Psoas muscle (tissue), 8 donors: ENCODE data around the gene AKAP5. TPM values are rescaled to one million over a fixed set of nuclear protein-coding genes. Genes with fewer than 3 reads are reported as not detected.

ENCODE experiments used
- ATAC-seq, 4 donors: fragments of 200-7000 bp; cut with Tn5 transposase; one replicate each; pipeline ENCODE4 v1.9.1; 2020; ENCODE audit warnings: moderate library complexity in 3 of 4, mild to moderate bottlenecking in 2 of 4
- DNase-seq, 2 donors: peaks; one replicate each; pipeline ENCODE4 v3.0.0-alpha.2; 2020
- H3K27ac ChIP-seq: fragments of 200-600 bp; one replicate; pipeline ENCODE4 v1.8.0; 2022
- H3K27me3 ChIP-seq, 3 donors: fragments of 200-600 bp in 1 of 3; one replicate each; pipeline versions ENCODE4 v1.6.1 to v1.8.0; 2013 to 2022; ENCODE audit warnings: low read length in 2 of 3, mild to moderate bottlenecking in 2 of 3, moderate library complexity in 1 of 3; ENCODE audit not compliant: insufficient read depth in 3 of 3
- H3K36me3 ChIP-seq, 2 donors: fragments of 200-600 bp in 1 of 2; one replicate each; pipeline versions ENCODE4 v1.6.1 to v1.8.0; 2013 to 2022; ENCODE audit warnings: low read depth in 1 of 2, mild to moderate bottlenecking in 1 of 2, moderate library complexity in 1 of 2; ENCODE audit not compliant: insufficient read depth in 1 of 2
- H3K4me1 ChIP-seq: fragments of 200-600 bp; one replicate; pipeline ENCODE4 v1.8.0; 2022
- H3K4me3 ChIP-seq: fragments of 200-600 bp; one replicate; pipeline ENCODE4 v1.8.0; 2022; ENCODE audit warnings: mild to moderate bottlenecking
- H3K9me3 ChIP-seq: fragments of 200-600 bp; one replicate; pipeline ENCODE4 v1.8.0; 2022
- WGBS, 3 donors: extraction: QIAGEN DNeasy Blood & Tissue Kit; methylation state at CpG; one replicate each; pipeline versions ENCODE4 v1.1.6 to v1.1.7; 2013; 5-methylcytosine and 5-hydroxymethylcytosine counted together
- intact Hi-C, 2 donors: fragments of 100-400 bp; cut with DNase I; formaldehyde crosslinking; loops; one replicate each; pipeline versions ENCODE4 v1.11.0 to v1.14.2; 2022
- polyA plus RNA-seq, 3 donors: library from polyadenylated mRNA; stranded (reverse); fragments of 200-250 nt; gene quantifications; one replicate each; pipeline ENCODE4 v1.2.3, GENCODE V29; 2013
- total RNA-seq, 4 donors: library from RNA; stranded (reverse); fragmentation: NEBNext Ultra II Directional in 2 of 4; extraction: Animal tissue kit (Norgen Biotek cat#: 25700) in 2 of 4; gene quantifications; one replicate each; pipeline versions ENCODE4 v1.2.1 to v1.2.4, GENCODE V29; 2021 to 2023
- TF ChIP-seq, protein P1 (sequence below): fragments of 200-600 bp; IDR thresholded peaks from one replicate; pipeline ENCODE4 v1.8.0; 2022; ENCODE audit warnings: antibody characterized with exemption
- donor health status: healthy with polysubstance abuse.
- donor health status: DM: no; HTN: no; CAD: no; lungs with moderate emphysema.
- donor health status: Bipolar disorder and iron deficiency.
- donor health status: healthy.
- donor health status: DM: yes; HTN: yes; CAD: no.
- donor health status: DM: no; HTN: no; CAD: no.
- donor health status: DM: no; HTN: no; CAD: no.
- donor health status: DM: yes; HTN: yes; CAD: no.

Gene AKAP5
- total and polyA plus RNA-seq, 7 donors = 0.01 to 0.18 (median 0.08) TPM

DNA sequence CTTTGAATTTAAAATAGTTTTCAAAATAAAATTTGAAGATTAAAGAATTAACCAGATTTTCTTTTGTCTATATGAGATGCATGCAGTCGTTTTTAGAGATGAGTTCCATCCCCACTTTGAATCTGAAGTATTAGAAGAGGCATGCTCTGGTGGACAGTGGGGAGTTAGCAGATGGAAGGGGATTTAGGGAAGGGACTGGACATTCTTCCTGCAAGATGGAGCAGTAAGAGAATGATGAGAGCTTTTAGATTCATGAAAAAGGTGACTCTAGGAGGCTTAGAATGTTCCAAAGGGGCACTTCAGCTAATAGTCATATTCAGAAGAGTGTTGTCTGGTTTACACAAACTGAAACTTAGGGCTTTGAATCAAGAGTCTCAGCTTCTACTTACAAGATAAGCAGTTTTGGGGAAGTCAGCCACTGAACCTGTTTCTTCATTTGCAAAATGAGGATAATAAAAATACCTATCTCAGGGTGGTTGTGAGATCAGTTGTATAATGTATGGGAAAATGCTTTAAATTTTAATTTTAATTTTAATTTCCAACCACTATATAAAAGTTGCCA, 43.0 kb downstream of the AKAP5 start:
- ATAC-seq (no peak), DNase-seq (no peak)
- H3K9me3 ChIP-seq = no peaks in the 10 kb centered on the region
- peaks cover 62% of the 10 kb centered on the region for H3K4me1 ChIP-seq
- WGBS, 3 donors = 30 to 38% (median 32%) methylated on average over 1 of the region's 1 CpG
- intact Hi-C loops = loop anchor here in 1 of 2 donors (10.0 kb wide), 1 partner anchor 163 kb away; no protein-coding TSS in a partner anchor
- H3K4me3 ChIP-seq = no peak overlapping the region
- peak overlapping the region; percentile 99 for H3K27ac ChIP-seq
- TF ChIP-seq, protein P1, sequence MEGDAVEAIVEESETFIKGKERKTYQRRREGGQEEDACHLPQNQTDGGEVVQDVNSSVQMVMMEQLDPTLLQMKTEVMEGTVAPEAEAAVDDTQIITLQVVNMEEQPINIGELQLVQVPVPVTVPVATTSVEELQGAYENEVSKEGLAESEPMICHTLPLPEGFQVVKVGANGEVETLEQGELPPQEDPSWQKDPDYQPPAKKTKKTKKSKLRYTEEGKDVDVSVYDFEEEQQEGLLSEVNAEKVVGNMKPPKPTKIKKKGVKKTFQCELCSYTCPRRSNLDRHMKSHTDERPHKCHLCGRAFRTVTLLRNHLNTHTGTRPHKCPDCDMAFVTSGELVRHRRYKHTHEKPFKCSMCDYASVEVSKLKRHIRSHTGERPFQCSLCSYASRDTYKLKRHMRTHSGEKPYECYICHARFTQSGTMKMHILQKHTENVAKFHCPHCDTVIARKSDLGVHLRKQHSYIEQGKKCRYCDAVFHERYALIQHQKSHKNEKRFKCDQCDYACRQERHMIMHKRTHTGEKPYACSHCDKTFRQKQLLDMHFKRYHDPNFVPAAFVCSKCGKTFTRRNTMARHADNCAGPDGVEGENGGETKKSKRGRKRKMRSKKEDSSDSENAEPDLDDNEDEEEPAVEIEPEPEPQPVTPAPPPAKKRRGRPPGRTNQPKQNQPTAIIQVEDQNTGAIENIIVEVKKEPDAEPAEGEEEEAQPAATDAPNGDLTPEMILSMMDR = no peak
- H3K27me3 ChIP-seq = no peaks in the 10 kb centered on the region
- no peaks in the 10 kb centered on the region for H3K36me3 ChIP-seq

- Histone ChIP-seq H3K4me3 (no peak overlapping the region), H3K27me3 (no peaks in the 10 kb centered on the region), H3K27ac (no peak overlapping the region), H3K4me1 (peaks cover 62% of the 10 kb centered on the region), H3K36me3 (no peaks in the 10 kb centered on the region), H3K9me3 (no peaks in the 10 kb centered on the region)
- 89 to 91% (median 91%) methylated on average over 8 of the region's 8 CpGs for WGBS, 3 donors
- TF ChIP-seq, protein P1 = no peak
- intact Hi-C loops = loop anchor here in 1 of 2 donors (10.0 kb wide), 1 partner anchor 164 kb away; no protein-coding TSS in a partner anchor
- no peak for ATAC-seq
- no peak for DNase-seq
These were observed 43.7 kb downstream of the AKAP5 start for GRCh38 chr14:64509036-64509435.

DNA sequence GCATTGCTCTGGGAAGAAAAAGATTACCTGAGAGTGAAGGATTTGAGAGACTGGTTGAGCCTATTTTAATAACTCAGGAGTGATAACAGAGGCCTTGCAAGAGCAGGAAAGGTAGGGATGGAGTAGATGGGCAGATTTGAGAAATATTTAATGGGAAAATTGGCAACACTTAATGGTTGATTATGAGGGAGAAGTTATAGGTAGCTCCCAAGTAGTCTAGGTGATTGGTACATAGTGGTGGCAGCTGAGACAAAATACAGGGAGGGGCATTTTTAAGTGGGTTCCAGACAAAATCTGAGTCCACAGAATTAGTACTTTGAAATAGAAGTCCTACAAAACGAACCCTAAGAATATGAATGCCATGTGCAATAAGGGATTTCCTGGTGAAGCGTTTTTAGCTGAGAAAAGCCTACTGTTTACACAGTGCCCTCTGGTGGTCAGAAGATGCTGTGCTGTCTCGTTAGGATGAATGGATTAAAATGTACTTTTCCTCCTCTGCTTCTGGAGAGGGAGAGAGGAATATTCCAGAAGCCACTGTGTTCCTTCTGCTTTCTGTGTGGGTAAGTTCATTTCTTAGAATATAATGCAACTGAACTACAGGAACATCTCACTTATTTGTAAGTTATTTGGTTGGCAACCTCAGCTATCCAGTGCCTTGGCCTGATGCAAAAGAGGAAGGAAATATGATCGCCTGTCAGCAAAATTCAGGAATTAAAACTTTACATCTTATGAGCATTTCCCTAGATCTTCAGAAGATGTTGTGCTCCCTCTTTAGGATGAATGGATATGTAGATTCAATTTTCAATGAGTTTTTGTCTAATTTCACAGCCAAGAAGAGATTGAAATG, 45.7 kb downstream of the AKAP5 start:
- Histone ChIP-seq H3K27me3 (no peaks in the 10 kb centered on the region), H3K36me3 (no peaks in the 10 kb centered on the region), H3K9me3 (no peaks in the 10 kb centered on the region), H3K27ac (peak overlapping the region; percentile 48), H3K4me3 (no peak overlapping the region), H3K4me1 (peaks cover 57% of the 10 kb centered on the region)
- 19 to 21% (median 20%) methylated on average over 4 of the region's 4 CpGs for WGBS, 3 donors
- peak; percentile 58 to 76 (median 70) for ATAC-seq
- TF ChIP-seq, protein P1 = peak; percentile 91
- peak in 1 of 2 donors; percentile 43 for DNase-seq
- intact Hi-C loops = no loop called here

- 94 to 95% (median 95%) methylated on average over 2 of the region's 2 CpGs for WGBS, 3 donors
- Histone ChIP-seq H3K36me3 (no peaks in the 10 kb centered on the region), H3K4me1 (peaks cover 44% of the 10 kb centered on the region), H3K9me3 (no peaks in the 10 kb centered on the region), H3K4me3 (no peak overlapping the region), H3K27ac (no peak overlapping the region), H3K27me3 (no peaks in the 10 kb centered on the region)
- DNase-seq (no peak), ATAC-seq (no peak)
- intact Hi-C loops = no loop called here
- TF ChIP-seq, protein P1 = no peak
These were observed 48.0 kb downstream of the AKAP5 start for GRCh38 chr14:64513271-64513670.
